Activated T-helper 1 cell treated with anti-CD3 and anti-CD28 coated beads, Interleukin-2, amount 50 U/mL, for 16 hours (primary cell): Measurements from ENCODE around the gene THSD1.
"Not testable (repeated sequence)": the region's sequence is repeated elsewhere in the genome, so short reads cannot be mapped to it uniquely, and the experiment has no call there.

ENCODE experiments used
- DNase-seq, 2 donors: peaks; one replicate each; pipeline ENCODE4 v3.0.0-alpha.2; 2020; ENCODE audit warnings: low read depth in 1 of 2, low spot score in 1 of 2

THSD1 gene

GRCh38 chr13:52356327-52356726, 49.6 kb downstream of the THSD1 start:
- no peak for DNase-seq

GRCh38 chr13:52353193-52353592, 52.8 kb downstream of the THSD1 start:
- DNase-seq: no peak

- DNase-seq: no peak
Observed at GRCh38 chr13:52348983-52349780, 56.8 kb downstream of the THSD1 start.

GRCh38 chr13:52348071-52348470, 57.9 kb downstream of the THSD1 start:
- DNase-seq: no peak

- DNase-seq: no peak
Observed at GRCh38 chr13:52345631-52346251, 60.2 kb downstream of the THSD1 start.

GRCh38 chr13:52345048-52345447, 60.9 kb downstream of the THSD1 start:
- no peak for DNase-seq

GRCh38 chr13:52344108-52344507, 61.9 kb downstream of the THSD1 start:
- no peak for DNase-seq

- DNase-seq: not testable (repeated sequence)
Observed at GRCh38 chr13:52342203-52342602, 63.8 kb downstream of the THSD1 start.

GRCh38 chr13:52337828-52338455, 68.0 kb downstream of the THSD1 start:
- not testable (repeated sequence) for DNase-seq

- not testable (repeated sequence) for DNase-seq
Observed at GRCh38 chr13:52334107-52334506, 71.9 kb downstream of the THSD1 start.

GRCh38 chr13:52331844-52332243, 74.1 kb downstream of the THSD1 start:
- DNase-seq: not testable (repeated sequence)
